Right lobe of liver (tissue), 6 donors: ENCODE measurements around the gene SEC14L5. TPM values are rescaled to one million over a fixed set of nuclear protein-coding genes. Genes with fewer than 3 reads are reported as not detected.

Source experiments
- ATAC-seq, 4 donors: fragments of 200-7000 bp; cut with Tn5 transposase; one replicate each; pipeline ENCODE4 v1.9.1; 2020; ENCODE audit warnings: mild to moderate bottlenecking in 4 of 4, moderate library complexity in 4 of 4
- DNase-seq, 3 donors: peaks; one replicate each; pipeline ENCODE4 v3.0.0-alpha.2; 2020
- H3K27ac ChIP-seq, 3 donors: fragments of 200-600 bp; one replicate each; pipeline ENCODE4 v1.8.0; 2022
- H3K27me3 ChIP-seq, 2 donors: fragments of 200-600 bp; one replicate each; pipeline ENCODE4 v1.8.0; 2022
- H3K36me3 ChIP-seq, 4 donors: fragments of 200-600 bp; sonication (generic) in 1 of 4; one replicate each; pipeline versions ENCODE4 v1.5.1 to v1.8.0; 2017 to 2022; ENCODE audit warnings: control low read depth in 1 of 4
- H3K4me1 ChIP-seq, 4 donors: fragments of 200-600 bp; sonication (generic) in 1 of 4; one replicate each; pipeline versions ENCODE4 v1.5.1 to v1.8.0; 2017 to 2022; ENCODE audit warnings: control low read depth in 1 of 4
- H3K4me3 ChIP-seq, 3 donors: fragments of 200-600 bp; one replicate each; pipeline ENCODE4 v1.8.0; 2022
- H3K9me3 ChIP-seq, 4 donors: fragments of 200-600 bp; sonication (generic) in 1 of 4; one replicate each; pipeline versions ENCODE4 v1.5.1 to v1.8.0; 2017 to 2022; ENCODE audit warnings: control low read depth in 1 of 4
- POLR2A ChIP-seq: fragments of 450-650 bp; IDR thresholded peaks from one replicate; pipeline ENCODE4 v1.6.1; 2017; ENCODE audit warnings: antibody characterized with exemption, mild to moderate bottlenecking
- WGBS: methylation state at CpG from one replicate; pipeline ENCODE4 v1.1.6; 2018; ENCODE audit warnings: low coverage, low lambda C conversion rate; ENCODE audit not compliant: insufficient coverage; ENCODE audit errors: missing lambda C conversion rate; 5-methylcytosine and 5-hydroxymethylcytosine counted together
- intact Hi-C, 2 donors: fragments of 100-400 bp; cut with DNase I; formaldehyde crosslinking; loops; one replicate each; pipeline versions ENCODE4 v1.11.2 to v1.14.1; 2022
- total RNA-seq, 6 experiments: library from RNA; depleted of rRNA in 2 of 6; stranded (reverse); fragments of >200 nt in 2 of 6; fragmentation: NEBNext Ultra II Directional in 3 of 6; extraction: Animal tissue kit (Norgen Biotek cat#: 25700) in 3 of 6; gene quantifications; one replicate each; pipeline versions ENCODE4 v1.1.0 to v1.2.4, GENCODE V29; 2016 to 2023
- TF ChIP-seq, protein P1 (sequence below), 4 donors: fragments of 200-600 bp in 3 of 4; fragments of 450-650 bp in 1 of 4; IDR thresholded peaks; one replicate each; pipeline versions ENCODE4 v1.5.1 to v1.8.0; 2016 to 2022; ENCODE audit warnings: antibody characterized with exemption in 4 of 4, mild to moderate bottlenecking in 2 of 4
- donor health status: DM: no; HTN: yes; CAD: no.
- donor health status: DM: no; HTN: no; CAD: no.
- donor health status: DM: no; HTN: no; CAD: no.
- donor health status: DM: no; HTN: yes; CAD: no.
- donor health status: DM: no; HTN: yes; CAD: no.

Gene SEC14L5
- total RNA-seq, 6 experiments from 2014 or later: 0.09 to 1.1 (median 0.60) TPM; not detected in 1

DNA sequence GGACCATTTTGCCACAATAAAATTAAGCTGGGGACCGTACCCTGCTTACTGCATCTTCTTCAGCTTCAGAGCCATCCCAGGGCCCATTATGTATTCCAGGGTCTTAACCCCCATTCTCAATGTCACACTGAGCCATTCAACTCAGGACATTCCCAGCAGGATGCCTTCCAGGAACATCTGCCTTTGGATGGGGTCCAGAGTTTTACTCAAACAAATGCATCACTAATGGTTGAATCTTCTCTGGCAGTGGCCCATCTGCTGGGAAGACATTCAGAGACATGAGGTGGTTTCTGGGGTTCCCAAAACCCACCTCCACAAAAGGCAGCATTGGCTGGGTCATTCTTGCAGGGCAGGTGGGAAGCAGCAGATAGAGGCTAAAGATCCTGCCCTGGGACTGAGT is 3.4 kb upstream of the SEC14L5 start:
- H3K27ac ChIP-seq: no peak overlapping the region
- intact Hi-C loops: loop anchor here in 1 of 2 donors (10.0 kb wide), 1 partner anchor 220 kb away; the partner anchor contains the start of genes ANKS3 and DNAAF8
- WGBS: no CpG with 5 or more reads among the region's 1 CpG
- ATAC-seq (no peak), DNase-seq (no peak)
- no peak overlapping the region for H3K4me3 ChIP-seq
- TF ChIP-seq POLR2A: no peak
- TF ChIP-seq, protein P1, sequence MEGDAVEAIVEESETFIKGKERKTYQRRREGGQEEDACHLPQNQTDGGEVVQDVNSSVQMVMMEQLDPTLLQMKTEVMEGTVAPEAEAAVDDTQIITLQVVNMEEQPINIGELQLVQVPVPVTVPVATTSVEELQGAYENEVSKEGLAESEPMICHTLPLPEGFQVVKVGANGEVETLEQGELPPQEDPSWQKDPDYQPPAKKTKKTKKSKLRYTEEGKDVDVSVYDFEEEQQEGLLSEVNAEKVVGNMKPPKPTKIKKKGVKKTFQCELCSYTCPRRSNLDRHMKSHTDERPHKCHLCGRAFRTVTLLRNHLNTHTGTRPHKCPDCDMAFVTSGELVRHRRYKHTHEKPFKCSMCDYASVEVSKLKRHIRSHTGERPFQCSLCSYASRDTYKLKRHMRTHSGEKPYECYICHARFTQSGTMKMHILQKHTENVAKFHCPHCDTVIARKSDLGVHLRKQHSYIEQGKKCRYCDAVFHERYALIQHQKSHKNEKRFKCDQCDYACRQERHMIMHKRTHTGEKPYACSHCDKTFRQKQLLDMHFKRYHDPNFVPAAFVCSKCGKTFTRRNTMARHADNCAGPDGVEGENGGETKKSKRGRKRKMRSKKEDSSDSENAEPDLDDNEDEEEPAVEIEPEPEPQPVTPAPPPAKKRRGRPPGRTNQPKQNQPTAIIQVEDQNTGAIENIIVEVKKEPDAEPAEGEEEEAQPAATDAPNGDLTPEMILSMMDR (IDR thresholded peaks at IDR 0.05): no peak
- H3K9me3 ChIP-seq: no peaks in the 10 kb centered on the region
- no peaks in the 10 kb centered on the region for H3K36me3 ChIP-seq
- no peaks in the 10 kb centered on the region for H3K27me3 ChIP-seq
- H3K4me1 ChIP-seq: peaks cover 0 to 18% (median 4%) of the 10 kb centered on the region in 4 donors

DNA sequence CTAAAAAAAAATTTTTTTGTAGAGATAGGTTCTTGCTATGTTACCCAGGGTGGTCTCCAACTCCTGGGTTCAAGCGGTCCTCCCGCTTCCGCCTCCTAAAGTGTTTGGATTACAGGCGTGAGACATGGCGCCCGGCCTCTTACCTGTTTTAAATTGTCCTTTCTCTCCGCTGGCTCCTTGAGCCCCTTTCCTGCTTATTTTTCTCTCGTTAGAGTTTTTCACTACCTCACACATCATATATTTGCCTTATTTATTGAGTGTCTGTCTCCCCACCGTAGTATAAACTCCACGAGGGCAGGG is 760 bp upstream of the SEC14L5 start:
- peak overlapping the region in 2 of 3 donors; percentile 45 to 72 for H3K27ac ChIP-seq
- DNase-seq: no peak

GRCh38 chr16:4958510-4959438 is 644 bp downstream of the SEC14L5 start:
- peak overlapping the region; percentile 21 to 48 (median 32) for H3K4me3 ChIP-seq
- 41% methylated on average over 8 of the region's 29 CpGs for whole genome bisulfite sequencing
- no peak for ATAC-seq

More for the DNA sequence above, 760 bp upstream of the SEC14L5 start:
- intact Hi-C loops: loop anchor here in 1 of 2 donors (10.0 kb wide), 1 partner anchor 223 kb away; the partner anchor contains the start of genes ANKS3 and DNAAF8
- Histone ChIP-seq H3K4me1 (peaks cover 0 to 18% (median 4%) of the 10 kb centered on the region in 4 donors), H3K4me3 (peak overlapping the region; percentile 22 to 59 (median 46)), H3K36me3 (no peaks in the 10 kb centered on the region), H3K27me3 (no peaks in the 10 kb centered on the region), H3K9me3 (no peaks in the 10 kb centered on the region)
- no peak for ATAC-seq
- TF ChIP-seq POLR2A: no peak
- TF ChIP-seq, protein P1 (IDR thresholded peaks at IDR 0.05): no peak
- WGBS: 3% methylated on average over 10 of the region's 10 CpGs

DNA sequence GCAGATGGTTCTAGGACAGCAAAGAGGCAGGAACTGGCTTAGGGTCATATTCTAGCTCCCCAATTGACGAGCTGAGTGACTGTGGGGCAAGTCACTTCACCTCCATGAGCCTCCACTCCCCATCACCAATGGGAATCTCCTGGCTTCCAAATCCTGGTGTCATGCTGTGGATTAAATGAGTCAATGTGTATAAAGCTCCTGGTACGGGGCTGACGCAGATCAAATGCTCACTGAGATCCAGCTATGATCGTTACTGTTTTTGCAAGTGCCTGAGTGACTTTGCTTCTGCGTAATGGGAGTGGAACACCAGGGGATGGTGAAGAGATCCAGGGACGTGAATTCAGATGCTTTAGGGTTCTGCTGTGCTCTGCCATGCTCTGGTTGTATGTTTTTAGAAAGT is 2.4 kb downstream of the SEC14L5 start:
- intact Hi-C loops: no loop called here
- WGBS: 71% methylated on average over 6 of the region's 6 CpGs
- no peak overlapping the region for H3K4me3 ChIP-seq

More at GRCh38 chr16:4958510-4959438, 644 bp downstream of the SEC14L5 start:
- intact Hi-C loops: loop anchor here in 1 of 2 donors (10.0 kb wide), 1 partner anchor 224 kb away; the partner anchor contains the start of genes ANKS3 and DNAAF8
- Histone ChIP-seq H3K9me3 (no peaks in the 10 kb centered on the region), H3K27ac (no peak overlapping the region), H3K4me1 (peaks cover 0 to 18% (median 4%) of the 10 kb centered on the region in 4 donors), H3K36me3 (no peaks in the 10 kb centered on the region), H3K27me3 (no peaks in the 10 kb centered on the region)
- DNase-seq: no peak
- TF ChIP-seq, protein P1 (IDR thresholded peaks at IDR 0.05): no peak
- no peak for TF ChIP-seq POLR2A

More for the DNA sequence above, 2.4 kb downstream of the SEC14L5 start:
- no peaks in the 10 kb centered on the region for H3K9me3 ChIP-seq
- no peak overlapping the region for H3K27ac ChIP-seq
- H3K36me3 ChIP-seq: no peaks in the 10 kb centered on the region
- ATAC-seq: no peak
- TF ChIP-seq POLR2A: no peak
- TF ChIP-seq, protein P1 (IDR thresholded peaks at IDR 0.05): no peak
- no peaks in the 10 kb centered on the region for H3K27me3 ChIP-seq
- no peak for DNase-seq
- H3K4me1 ChIP-seq: peaks cover 0 to 18% (median 4%) of the 10 kb centered on the region in 4 donors
